ENCODE data around the gene RGPD8. TPM values are rescaled to one million over a fixed set of nuclear protein-coding genes. Genes with fewer than 3 reads are reported as not detected.

The RGPD8 gene
- total and polyA plus RNA-seq, 7 donors: 1.2 to 8.1 (median 5.8) TPM; not detected in 1

- H3K4me1 ChIP-seq: no peaks in the 10 kb centered on the region
- no peaks in the 10 kb centered on the region for H3K9me3 ChIP-seq
- H3K36me3 ChIP-seq (ENCODE audit: insufficient read depth in 1 of 2, low read depth in 1 of 2): peaks cover 6 to 28% of the 10 kb centered on the region in 2 donors
- TF ChIP-seq CTCF (IDR thresholded peaks at IDR 0.05): no peak
- 95 to 98% (median 97%) methylated on average over 1 of the region's 1 CpG for WGBS, 3 donors
- no peak overlapping the region for H3K27ac ChIP-seq
- no peak for DNase-seq
- no peak for ATAC-seq
- H3K4me3 ChIP-seq: no peak overlapping the region
- H3K27me3 ChIP-seq (ENCODE audit: insufficient read depth in 3 of 3, low read length in 2 of 3): no peaks in the 10 kb centered on the region
- intact Hi-C loops (cut with DNase I): no loop called here
Measured at GRCh38 chr2:112335600-112335999, 97.8 kb downstream of the RGPD8 start.

GRCh38 chr2:112332123-112332696, 101.2 kb downstream of the RGPD8 start:
- intact Hi-C loops (cut with DNase I): no loop called here
- 77 to 78% (median 78%) methylated on average over 5 of the region's 5 CpGs for WGBS, 3 donors
- Histone ChIP-seq H3K36me3 (ENCODE audit: insufficient read depth in 1 of 2, low read depth in 1 of 2) (peaks cover 6 to 53% of the 10 kb centered on the region in 2 donors), H3K27ac (no peak overlapping the region), H3K9me3 (no peaks in the 10 kb centered on the region), H3K27me3 (ENCODE audit: insufficient read depth in 3 of 3, low read length in 2 of 3) (no peaks in the 10 kb centered on the region), H3K4me1 (no peaks in the 10 kb centered on the region), H3K4me3 (no peak overlapping the region)
- ATAC-seq (no peak), DNase-seq (no peak)
- no peak for TF ChIP-seq CTCF (IDR thresholded peaks at IDR 0.05)

- intact Hi-C loops (cut with DNase I): no loop called here
- TF ChIP-seq CTCF (IDR thresholded peaks at IDR 0.05): no peak
- WGBS, 3 donors: 93 to 96% (median 95%) methylated on average over 3 of the region's 3 CpGs
- no peak overlapping the region for H3K27ac ChIP-seq
- H3K4me3 ChIP-seq: no peak overlapping the region
- H3K27me3 ChIP-seq (ENCODE audit: insufficient read depth in 3 of 3, low read length in 2 of 3): no peaks in the 10 kb centered on the region
- peaks cover 3 to 74% of the 10 kb centered on the region in 2 donors for H3K36me3 ChIP-seq (ENCODE audit: insufficient read depth in 1 of 2, low read depth in 1 of 2)
- no peaks in the 10 kb centered on the region for H3K9me3 ChIP-seq
- ATAC-seq: no peak
- H3K4me1 ChIP-seq: no peaks in the 10 kb centered on the region
- DNase-seq: no peak
Measured at GRCh38 chr2:112322919-112323318, 110.5 kb downstream of the RGPD8 start.

GRCh38 chr2:112321375-112322320, 111.8 kb downstream of the RGPD8 start:
- no peaks in the 10 kb centered on the region for H3K4me1 ChIP-seq
- WGBS, 3 donors: 91 to 92% (median 92%) methylated on average over 3 of the region's 3 CpGs
- H3K27me3 ChIP-seq (ENCODE audit: insufficient read depth in 3 of 3, low read length in 2 of 3): no peaks in the 10 kb centered on the region
- no peak overlapping the region for H3K4me3 ChIP-seq
- intact Hi-C loops (cut with DNase I): no loop called here
- no peak overlapping the region for H3K27ac ChIP-seq
- ATAC-seq (no peak), DNase-seq (no peak)
- H3K36me3 ChIP-seq (ENCODE audit: insufficient read depth in 1 of 2, low read depth in 1 of 2): peaks cover 3 to 74% of the 10 kb centered on the region in 2 donors
- no peak for TF ChIP-seq CTCF (IDR thresholded peaks at IDR 0.05)
- H3K9me3 ChIP-seq: no peaks in the 10 kb centered on the region

Other genes starting within 250 kb of the RGPD8 start
- gene ZC3H8, start 178.6 kb downstream of the RGPD8 start, total RNA-seq: 10 to 100 TPM; 11.1 to 22.5 (median 15.5) TPM
- 10 to 100 TPM in 1 of 3 donors, 1 to 10 TPM in 2; 8.3 to 17.6 (median 9.3) TPM for gene ZC3H8, start 178.6 kb downstream of the RGPD8 start, polyA plus RNA-seq
- gene ZC3H6, start 158.0 kb downstream of the RGPD8 start, total RNA-seq: 10 to 100 TPM; 11.2 to 14.6 (median 13.1) TPM
- 1 to 10 TPM in 2 of 3 donors, under 1 TPM in 1; 0.81 to 2.5 (median 1.2) TPM for gene ZC3H6, start 158.0 kb downstream of the RGPD8 start, polyA plus RNA-seq
- 10 to 100 TPM; 44.1 to 72.0 (median 51.3) TPM for gene TTL, start 48.5 kb upstream of the RGPD8 start, total RNA-seq
- gene TTL, start 48.5 kb upstream of the RGPD8 start, polyA plus RNA-seq: 10 to 100 TPM; 19.0 to 49.8 (median 23.8) TPM
- gene POLR1B, start 108.8 kb upstream of the RGPD8 start, total RNA-seq: 10 to 100 TPM; 12.2 to 22.8 (median 19.4) TPM
- 10 to 100 TPM in 2 of 3 donors, 1 to 10 TPM in 1; 6.5 to 13.2 (median 12.9) TPM for gene POLR1B, start 108.8 kb upstream of the RGPD8 start, polyA plus RNA-seq
- 10 to 100 TPM; 28.3 to 37.3 (median 32.8) TPM for gene CHCHD5, start 151.0 kb upstream of the RGPD8 start, total RNA-seq
- 10 to 100 TPM; 30.4 to 47.8 (median 30.7) TPM for gene CHCHD5, start 151.0 kb upstream of the RGPD8 start, polyA plus RNA-seq
- gene SLC20A1, start 212.3 kb upstream of the RGPD8 start, total RNA-seq: 10 to 100 TPM; 11.8 to 23.6 (median 17.8) TPM
- gene SLC20A1, start 212.3 kb upstream of the RGPD8 start, polyA plus RNA-seq: 10 to 100 TPM; 11.1 to 37.1 (median 16.0) TPM